NB4 (cell line): ENCODE data around the gene PLXNC1.

Experiments used
- CTCF ChIP-seq: IDR thresholded peaks from one replicate; pipeline ENCODE4 v1.5.1; 2012; ENCODE audit warnings: low read depth, low read length
- MYC ChIP-seq: IDR thresholded peaks from 2 replicates; pipeline ENCODE4 v1.6.1; 2011; ENCODE audit warnings: low read depth, low read length
- POLR2A ChIP-seq: IDR thresholded peaks from 2 replicates; pipeline ENCODE4 v1.6.1; 2011; ENCODE audit warnings: mild to moderate bottlenecking; ENCODE audit not compliant: insufficient read length; ENCODE audit errors: extremely low read depth

GRCh38 chr12:94165138-94165537 is 16.8 kb downstream of the PLXNC1 start:
- no peak for TF ChIP-seq POLR2A
- no peak for TF ChIP-seq CTCF
- no peak for TF ChIP-seq MYC
